ENCODE results near the gene MPV17L2.

- TF ChIP-seq POLR2AphosphoS5 (IDR thresholded peaks at IDR 0.05; ENCODE audit: low read depth) (no peak), ZNF331 (CRISPR knock-in tag; IDR thresholded peaks at IDR 0.05; ENCODE audit: low read depth) (no peak), CREB1 (CRISPR knock-in tag; IDR thresholded peaks at IDR 0.05; ENCODE audit: low read depth) (no peak), CTCF (conservative IDR thresholded peaks at IDR 0.05; ENCODE audit: low read depth in 2 of 2) (no peak), EZH2 (IDR thresholded peaks at IDR 0.05; ENCODE audit: low read depth, unreplicated experiment) (no peak), EZH2phosphoT487 (IDR thresholded peaks at IDR 0.05; ENCODE audit: unreplicated experiment) (no peak)
- TF ChIP-seq, protein P1, sequence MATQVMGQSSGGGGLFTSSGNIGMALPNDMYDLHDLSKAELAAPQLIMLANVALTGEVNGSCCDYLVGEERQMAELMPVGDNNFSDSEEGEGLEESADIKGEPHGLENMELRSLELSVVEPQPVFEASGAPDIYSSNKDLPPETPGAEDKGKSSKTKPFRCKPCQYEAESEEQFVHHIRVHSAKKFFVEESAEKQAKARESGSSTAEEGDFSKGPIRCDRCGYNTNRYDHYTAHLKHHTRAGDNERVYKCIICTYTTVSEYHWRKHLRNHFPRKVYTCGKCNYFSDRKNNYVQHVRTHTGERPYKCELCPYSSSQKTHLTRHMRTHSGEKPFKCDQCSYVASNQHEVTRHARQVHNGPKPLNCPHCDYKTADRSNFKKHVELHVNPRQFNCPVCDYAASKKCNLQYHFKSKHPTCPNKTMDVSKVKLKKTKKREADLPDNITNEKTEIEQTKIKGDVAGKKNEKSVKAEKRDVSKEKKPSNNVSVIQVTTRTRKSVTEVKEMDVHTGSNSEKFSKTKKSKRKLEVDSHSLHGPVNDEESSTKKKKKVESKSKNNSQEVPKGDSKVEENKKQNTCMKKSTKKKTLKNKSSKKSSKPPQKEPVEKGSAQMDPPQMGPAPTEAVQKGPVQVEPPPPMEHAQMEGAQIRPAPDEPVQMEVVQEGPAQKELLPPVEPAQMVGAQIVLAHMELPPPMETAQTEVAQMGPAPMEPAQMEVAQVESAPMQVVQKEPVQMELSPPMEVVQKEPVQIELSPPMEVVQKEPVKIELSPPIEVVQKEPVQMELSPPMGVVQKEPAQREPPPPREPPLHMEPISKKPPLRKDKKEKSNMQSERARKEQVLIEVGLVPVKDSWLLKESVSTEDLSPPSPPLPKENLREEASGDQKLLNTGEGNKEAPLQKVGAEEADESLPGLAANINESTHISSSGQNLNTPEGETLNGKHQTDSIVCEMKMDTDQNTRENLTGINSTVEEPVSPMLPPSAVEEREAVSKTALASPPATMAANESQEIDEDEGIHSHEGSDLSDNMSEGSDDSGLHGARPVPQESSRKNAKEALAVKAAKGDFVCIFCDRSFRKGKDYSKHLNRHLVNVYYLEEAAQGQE (IDR thresholded peaks at IDR 0.05; ENCODE audit: unreplicated experiment) = no peak
These were observed 27.0 kb upstream of the MPV17L2 start for GRCh38 chr19:18165794-18166544.

Measured in GM23338 (cell line).